A549 (cell line): ENCODE results near the gene CBR1. TPM values are rescaled to one million over a fixed set of nuclear protein-coding genes. Genes with fewer than 3 reads are reported as not detected.

ENCODE experiments used
- polyA plus RNA-seq, 4 experiments: library from polyadenylated mRNA; depleted of rRNA in 3 of 4; stranded (reverse); fragments of >200 nt; fragmentation: RNase III in 1 of 4; extraction: RNeasy Plus Mini Kit Qiagen cat#74134 plus additional on column Dnase treatment in 1 of 4; gene quantifications; 2 replicates in 3 of 4; 3 replicates in 1 of 4; pipeline ENCODE4 v1.2.3, GENCODE V29; 2011 to 2017
- small RNA-seq, 6 experiments: library from RNA; depleted of rRNA; stranded (forward); fragments of <200 nt; gene quantifications; one replicate each; pipeline ENCODE3, GENCODE V24; 2012

The CBR1 gene
- polyA plus RNA-seq, 2 of the 4 experiments (the other 2 are of a cell fraction), result 165 to 208 TPM

Small RNAs within 50 kb of the gene (small RNA-seq; reads per million reads assigned to genes)
- 0 reads per million in 6 experiments for gene RNU6-992P

Other genes with a start within 250 kb of the CBR1 start
- gene SETD4, start 9.5 kb upstream of the CBR1 start, polyA plus RNA-seq (2011; rRNA removed), result 15.7 and 17.1 TPM in 2 replicates
- 10.3 to 10.5 TPM (median 10.4 TPM) in 3 replicates for gene SETD4, start 9.5 kb upstream of the CBR1 start, polyA plus RNA-seq (2017; fragmentation: RNase III; extraction: RNeasy Plus Mini Kit Qiagen cat#74134 plus additional on column Dnase treatment)
- 5.2 and 6.1 TPM in 2 replicates for gene CBR3, start 65.1 kb downstream of the CBR1 start, polyA plus RNA-seq (2011; rRNA removed)
- gene CBR3, start 65.1 kb downstream of the CBR1 start, polyA plus RNA-seq (2017; fragmentation: RNase III; extraction: RNeasy Plus Mini Kit Qiagen cat#74134 plus additional on column Dnase treatment), result 5.9 to 6.5 TPM (median 6.5 TPM) in 3 replicates
- 3.5 and 4.5 TPM in 2 replicates for gene DOP1B, start 86.8 kb downstream of the CBR1 start, polyA plus RNA-seq (2011; rRNA removed)
- 2.8 to 3.8 TPM (median 3.0 TPM) in 3 replicates for gene DOP1B, start 86.8 kb downstream of the CBR1 start, polyA plus RNA-seq (2017; fragmentation: RNase III; extraction: RNeasy Plus Mini Kit Qiagen cat#74134 plus additional on column Dnase treatment)